Hematopoietic multipotent progenitor cell treated with erythropoietin and hydrocortisone succinate and interleukin-3 and kit ligand, for 6 days (in vitro differentiated cells): ENCODE results near the gene LGALS4.
A peak's percentile ranks its signal among the peaks of the same experiment; 100 is the strongest.
"Not testable (repeated sequence)": the region's sequence is repeated elsewhere in the genome, so short reads cannot be mapped to it uniquely, and the experiment has no call there.

Experiments
- DNase-seq: peaks from one replicate; pipeline ENCODE4 v3.0.0-alpha.2; 2015

Gene LGALS4

GRCh38 chr19:38792250-38793111 lies 20.3 kb downstream of the LGALS4 start:
- peak; percentile 58 for DNase-seq

GRCh38 chr19:38791451-38792064 lies 21.2 kb downstream of the LGALS4 start:
- DNase-seq = not testable (repeated sequence)

GRCh38 chr19:38790507-38791403 lies 22.0 kb downstream of the LGALS4 start:
- not testable (repeated sequence) for DNase-seq

GRCh38 chr19:38788478-38789243 lies 24.1 kb downstream of the LGALS4 start, which contains the start of gene LGALS7B:
Gene LGALS7B, plus strand, starts transcription at chr19:38789200. Its CDS starts 27 bp downstream, at chr19:38789227.
- DNase-seq = no peak

- no peak for DNase-seq
Measured at GRCh38 chr19:38786572-38787265, 26.0 kb downstream of the LGALS4 start.

GRCh38 chr19:38786061-38786460 lies 26.7 kb downstream of the LGALS4 start:
- DNase-seq = not testable (repeated sequence)

- no peak for DNase-seq
Measured at GRCh38 chr19:38785187-38785699, 27.5 kb downstream of the LGALS4 start.

- peak; percentile 59 for DNase-seq
Measured at GRCh38 chr19:38784224-38784623, 28.5 kb downstream of the LGALS4 start.

GRCh38 chr19:38782212-38782611 lies 30.5 kb downstream of the LGALS4 start:
- DNase-seq = not testable (repeated sequence)

GRCh38 chr19:38781058-38781457 lies 31.7 kb downstream of the LGALS4 start:
- DNase-seq = peak; percentile 91

- no peak for DNase-seq
Measured at GRCh38 chr19:38780443-38780842, 32.3 kb downstream of the LGALS4 start.

- no peak for DNase-seq
Measured at GRCh38 chr19:38778733-38779132, 34.0 kb downstream of the LGALS4 start.

GRCh38 chr19:38774181-38774950 lies 38.4 kb downstream of the LGALS4 start:
- no peak for DNase-seq

GRCh38 chr19:38773469-38774177 lies 39.1 kb downstream of the LGALS4 start, which contains the start of gene LGALS7:
Gene LGALS7, minus strand, starts transcription at chr19:38773517. Its CDS starts 25 bp downstream, at chr19:38773492.
- DNase-seq = no peak

- not testable (repeated sequence) for DNase-seq
Measured at GRCh38 chr19:38771569-38771968, 41.2 kb downstream of the LGALS4 start.

- DNase-seq = not testable (repeated sequence)
Measured at GRCh38 chr19:38770949-38771275, 41.8 kb downstream of the LGALS4 start.

- DNase-seq = not testable (repeated sequence)
Measured at GRCh38 chr19:38770228-38770948, 42.4 kb downstream of the LGALS4 start.

- peak; percentile 92 for DNase-seq
Measured at GRCh38 chr19:38769635-38770211, 43.0 kb downstream of the LGALS4 start.
